Cardiac muscle cell (in vitro differentiated cells and primary cell): ENCODE measurements around the gene H3-3A. TPM values are rescaled to one million over a fixed set of nuclear protein-coding genes. Genes with fewer than 3 reads are reported as not detected.

ENCODE experiments used
- DNase-seq, 2 donors: peaks; one replicate each; pipeline versions ENCODE4 v3.0.0 to v3.0.0-alpha.2; 2010 to 2017; ENCODE audit warnings: low read depth in 1 of 2, low spot score in 1 of 2
- H3K27ac ChIP-seq: fragments of 200-600 bp; sonication (generic); 2 replicates; pipeline ENCODE4 v1.5.1; 2016
- H3K27me3 ChIP-seq: fragments of 200-600 bp; sonication (generic); 2 replicates; pipeline ENCODE4 v1.6.0; 2016; ENCODE audit warnings: control low read depth
- H3K36me3 ChIP-seq: fragments of 200-600 bp; sonication (generic); 2 replicates; pipeline ENCODE4 v1.5.1; 2016; ENCODE audit warnings: control low read depth
- H3K4me1 ChIP-seq: fragments of 200-600 bp; sonication (generic); 2 replicates; pipeline ENCODE4 v1.8.1; 2017; ENCODE audit warnings: low read depth, mild to moderate bottlenecking, mixed run types
- H3K4me3 ChIP-seq: fragments of 200-600 bp; sonication (generic); 2 replicates; pipeline ENCODE4 v1.5.1; 2016; ENCODE audit warnings: mild to moderate bottlenecking
- H3K9me3 ChIP-seq: fragments of 200-600 bp; sonication (generic); 2 replicates; pipeline ENCODE4 v1.5.1; 2017; ENCODE audit warnings: low read depth, mild to moderate bottlenecking, control low read depth
- CTCF ChIP-seq: IDR thresholded peaks from 2 replicates; pipeline ENCODE4 v1.5.1; 2012; ENCODE audit warnings: low read depth, mild to moderate bottlenecking, low read length
- polyA plus RNA-seq: library from polyadenylated mRNA; unstranded; fragments of >200 nt; fragmentation: Nextera tagmentation; extraction: Ambion mirVana; gene quantifications from 2 replicates; pipeline ENCODE4 v1.2.1, GENCODE V29; 2016
- total RNA-seq: library from RNA; depleted of rRNA; stranded (reverse); fragments of >200 nt; gene quantifications from 2 replicates; pipeline ENCODE4 v1.2.3, GENCODE V29; 2016

Gene H3-3A
- total and polyA plus RNA-seq, 2 experiments from 2014 or later, result 439 to 837 TPM

GRCh38 chr1:226023735-226024134, 38.8 kb upstream of the H3-3A start:
- no peaks in the 10 kb centered on the region for H3K27me3 ChIP-seq
- no peaks in the 10 kb centered on the region for H3K9me3 ChIP-seq
- no peaks in the 10 kb centered on the region for H3K4me1 ChIP-seq
- no peak overlapping the region for H3K4me3 ChIP-seq
- no peak overlapping the region for H3K27ac ChIP-seq
- no peak for DNase-seq
- H3K36me3 ChIP-seq, result no peaks in the 10 kb centered on the region
- TF ChIP-seq CTCF, result no peak

- Histone ChIP-seq H3K4me3 (no peak overlapping the region), H3K36me3 (no peaks in the 10 kb centered on the region)
- TF ChIP-seq CTCF, result no peak
Observed at GRCh38 chr1:226026833-226027232, 35.7 kb upstream of the H3-3A start.

GRCh38 chr1:226027538-226028217, 34.8 kb upstream of the H3-3A start:
- Histone ChIP-seq H3K4me3 (no peak overlapping the region), H3K27ac (no peak overlapping the region), H3K27me3 (no peaks in the 10 kb centered on the region), H3K36me3 (no peaks in the 10 kb centered on the region), H3K9me3 (no peaks in the 10 kb centered on the region), H3K4me1 (no peaks in the 10 kb centered on the region)
- TF ChIP-seq CTCF, result no peak
- no peak for DNase-seq

More at GRCh38 chr1:226026833-226027232, 35.7 kb upstream of the H3-3A start:
- no peak for DNase-seq
- no peaks in the 10 kb centered on the region for H3K9me3 ChIP-seq
- no peaks in the 10 kb centered on the region for H3K27me3 ChIP-seq
- H3K4me1 ChIP-seq, result no peaks in the 10 kb centered on the region
- H3K27ac ChIP-seq, result no peak overlapping the region

GRCh38 chr1:226029093-226029496, 33.4 kb upstream of the H3-3A start:
- Histone ChIP-seq H3K4me1 (no peaks in the 10 kb centered on the region), H3K27me3 (no peaks in the 10 kb centered on the region), H3K27ac (no peak overlapping the region), H3K4me3 (no peak overlapping the region), H3K36me3 (no peaks in the 10 kb centered on the region), H3K9me3 (no peaks in the 10 kb centered on the region)
- TF ChIP-seq CTCF, result no peak
- DNase-seq, result no peak

GRCh38 chr1:226029568-226030225, 32.8 kb upstream of the H3-3A start:
- TF ChIP-seq CTCF, result no peak
- Histone ChIP-seq H3K36me3 (no peaks in the 10 kb centered on the region), H3K27me3 (no peaks in the 10 kb centered on the region), H3K4me3 (no peak overlapping the region), H3K27ac (no peak overlapping the region), H3K9me3 (no peaks in the 10 kb centered on the region), H3K4me1 (no peaks in the 10 kb centered on the region)
- no peak for DNase-seq
